ENCODE data around the gene G6PD.
"Not testable (repeated sequence)": the region's sequence is repeated elsewhere in the genome, so short reads cannot be mapped to it uniquely, and the experiment has no call there.

G6PD gene

DNA sequence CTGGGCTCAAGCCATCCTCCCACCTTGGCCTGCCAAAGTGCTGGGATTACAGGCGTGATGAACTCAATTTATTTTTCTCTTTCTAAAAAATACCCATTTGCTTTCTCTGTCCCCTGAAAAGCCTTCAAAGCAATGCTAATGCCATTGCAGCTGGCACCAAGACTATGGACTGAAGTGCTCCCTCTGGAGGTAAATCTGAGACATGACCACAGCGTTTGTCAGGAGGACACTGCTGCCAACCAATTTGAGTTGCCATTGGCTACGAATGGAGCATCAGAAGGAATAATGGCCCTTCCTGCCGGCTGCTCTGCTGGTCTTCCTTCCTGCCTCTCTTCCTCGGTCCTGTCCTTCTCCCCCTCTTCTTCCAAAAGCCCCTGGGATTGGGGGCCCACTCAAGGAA lies 28.4 kb upstream of the G6PD start:
- not testable (repeated sequence) for H3K4me3 ChIP-seq (ENCODE audit: low read depth, low read length); DNase-seq (ENCODE audit: low read depth)

DNA sequence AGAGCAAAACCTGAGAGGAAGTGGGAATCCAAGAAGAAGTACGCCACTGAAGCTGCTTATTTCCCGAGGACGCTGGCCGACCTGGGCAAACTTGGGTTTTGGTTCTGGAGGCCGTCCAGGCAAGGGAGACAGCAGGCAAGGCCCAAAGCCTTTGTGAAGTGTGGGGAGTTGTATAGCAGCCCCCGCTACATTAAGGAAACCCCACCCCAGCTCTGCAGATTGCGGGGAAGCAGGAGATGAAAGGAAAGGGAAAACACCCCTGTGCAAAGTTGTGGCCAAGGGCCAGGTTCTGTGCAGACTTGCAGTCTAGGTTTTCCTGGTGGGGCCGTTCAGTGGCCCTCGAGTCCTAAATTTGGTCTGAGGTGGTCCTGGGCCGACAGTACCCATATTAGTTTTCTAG lies 26.4 kb upstream of the G6PD start:
- DNase-seq (ENCODE audit: low read depth); H3K4me3 ChIP-seq (ENCODE audit: low read depth, low read length): not testable (repeated sequence)

DNA sequence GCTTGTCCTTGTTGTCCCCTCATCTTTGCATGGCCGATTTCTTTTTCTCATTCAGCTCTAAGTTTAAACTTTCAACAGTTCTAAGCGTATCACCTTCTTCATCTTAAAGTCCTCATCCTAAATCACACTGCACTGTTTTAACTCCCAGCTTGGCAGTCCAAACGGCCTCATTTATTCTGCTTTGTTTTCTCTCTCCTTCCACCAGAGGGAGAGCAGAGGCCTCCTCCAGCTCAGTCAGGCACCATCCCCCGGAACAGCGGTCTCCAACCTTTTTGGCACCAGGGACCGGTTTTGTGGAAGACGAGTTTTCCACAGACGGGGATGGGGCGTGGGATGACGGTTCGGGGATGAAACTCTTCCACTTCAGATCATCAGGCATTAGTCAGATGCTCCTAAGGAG lies 23.7 kb upstream of the G6PD start:
- not testable (repeated sequence) for DNase-seq (ENCODE audit: low read depth); H3K4me3 ChIP-seq (ENCODE audit: low read depth, low read length)

DNA sequence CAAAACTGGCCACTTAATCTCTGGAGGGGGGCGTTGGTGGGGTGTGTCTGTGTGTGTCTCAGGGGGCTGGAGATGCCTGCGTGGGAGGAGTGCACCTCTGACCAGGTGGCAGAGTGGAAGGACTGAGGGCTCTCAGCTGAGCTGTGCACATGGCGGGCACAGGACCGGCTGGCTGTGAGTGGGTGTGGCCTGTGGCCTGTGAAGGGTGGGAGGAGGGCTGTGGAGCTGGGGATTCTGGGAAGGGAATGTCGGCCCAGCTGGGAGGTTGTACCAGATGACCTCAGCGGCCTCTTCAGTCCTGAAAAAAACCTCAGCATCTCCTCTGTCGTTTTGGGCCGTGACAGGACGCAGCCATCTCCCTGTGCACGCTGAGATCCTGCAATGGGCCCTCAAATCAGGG lies 15.6 kb upstream of the G6PD start:
- DNase-seq (ENCODE audit: low read depth); H3K4me3 ChIP-seq (ENCODE audit: low read depth, low read length): not testable (repeated sequence)

DNA sequence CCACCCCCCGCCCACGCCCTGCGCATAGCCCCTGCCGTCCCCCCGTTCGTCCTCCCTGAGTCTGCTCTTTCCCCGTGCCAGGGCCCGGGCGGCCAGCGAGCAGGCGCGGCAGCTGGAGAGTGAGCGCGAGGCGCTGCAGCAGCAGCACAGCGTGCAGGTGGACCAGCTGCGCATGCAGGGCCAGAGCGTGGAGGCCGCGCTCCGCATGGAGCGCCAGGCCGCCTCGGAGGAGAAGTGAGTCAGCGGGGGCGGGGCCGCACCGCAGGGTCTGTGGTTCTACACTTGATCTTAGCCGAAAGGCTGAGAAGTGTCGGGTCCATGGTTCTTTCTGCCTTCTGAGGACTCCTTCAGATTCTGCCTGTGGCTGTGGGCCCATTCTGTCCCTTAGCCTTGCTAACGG lies 13.7 kb upstream of the G6PD start:
- H3K4me3 ChIP-seq (ENCODE audit: low read depth, low read length); DNase-seq (ENCODE audit: low read depth): not testable (repeated sequence)

DNA sequence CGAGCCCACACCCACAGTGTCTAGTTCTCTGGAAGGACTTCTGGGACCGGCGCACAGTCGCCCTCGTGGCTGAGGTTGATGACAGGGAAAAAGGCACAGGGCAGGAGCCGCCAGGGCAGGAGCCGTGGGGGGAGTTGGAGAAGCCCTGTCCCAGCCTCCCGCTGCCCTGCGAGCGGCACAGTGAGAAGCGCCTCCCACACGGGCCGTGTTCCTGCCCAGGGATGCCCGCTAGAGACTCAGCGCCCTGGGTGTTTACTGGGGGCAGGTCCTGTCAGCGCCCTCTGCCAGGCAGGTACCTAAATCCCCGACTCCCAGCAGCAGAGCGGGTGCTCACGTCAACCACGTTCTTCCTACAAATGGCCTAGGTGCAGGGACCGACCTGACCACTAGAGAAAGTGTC lies 12.2 kb upstream of the G6PD start:
- not testable (repeated sequence) for DNase-seq (ENCODE audit: low read depth); H3K4me3 ChIP-seq (ENCODE audit: low read depth, low read length)

DNA sequence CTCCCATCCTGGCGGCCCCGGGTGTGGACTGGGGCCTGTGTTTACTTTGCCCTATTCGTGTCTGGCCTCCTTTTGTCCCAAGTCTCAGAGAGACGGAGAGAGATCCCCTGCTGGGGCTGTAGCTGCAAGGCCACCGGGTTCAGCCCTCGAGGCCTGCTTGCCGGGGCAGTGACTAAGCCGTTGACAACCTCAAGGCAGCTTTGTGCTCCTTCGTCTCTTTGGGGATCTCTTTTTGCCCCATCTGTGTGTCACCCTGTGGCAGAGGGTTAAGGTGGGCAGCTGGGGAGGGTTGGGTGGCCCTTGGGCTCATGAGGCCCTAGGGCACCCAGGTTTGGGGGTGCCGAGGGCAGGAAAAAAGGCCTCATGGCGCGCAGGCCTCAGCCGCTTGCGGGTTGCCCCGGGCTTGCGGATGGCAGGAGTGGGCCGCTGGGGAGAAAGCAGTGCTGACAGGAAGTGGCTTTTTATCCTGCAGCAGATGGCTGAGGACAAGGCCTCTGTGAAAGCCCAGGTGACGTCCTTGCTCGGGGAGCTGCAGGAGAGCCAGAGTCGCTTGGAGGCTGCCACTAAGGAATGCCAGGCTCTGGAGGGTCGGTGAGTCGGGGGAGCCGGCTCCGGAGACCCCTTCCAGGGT lies 11.5 kb upstream of the G6PD start:
- DNase-seq (ENCODE audit: low read depth); H3K4me3 ChIP-seq (ENCODE audit: low read depth, low read length): not testable (repeated sequence)

DNA sequence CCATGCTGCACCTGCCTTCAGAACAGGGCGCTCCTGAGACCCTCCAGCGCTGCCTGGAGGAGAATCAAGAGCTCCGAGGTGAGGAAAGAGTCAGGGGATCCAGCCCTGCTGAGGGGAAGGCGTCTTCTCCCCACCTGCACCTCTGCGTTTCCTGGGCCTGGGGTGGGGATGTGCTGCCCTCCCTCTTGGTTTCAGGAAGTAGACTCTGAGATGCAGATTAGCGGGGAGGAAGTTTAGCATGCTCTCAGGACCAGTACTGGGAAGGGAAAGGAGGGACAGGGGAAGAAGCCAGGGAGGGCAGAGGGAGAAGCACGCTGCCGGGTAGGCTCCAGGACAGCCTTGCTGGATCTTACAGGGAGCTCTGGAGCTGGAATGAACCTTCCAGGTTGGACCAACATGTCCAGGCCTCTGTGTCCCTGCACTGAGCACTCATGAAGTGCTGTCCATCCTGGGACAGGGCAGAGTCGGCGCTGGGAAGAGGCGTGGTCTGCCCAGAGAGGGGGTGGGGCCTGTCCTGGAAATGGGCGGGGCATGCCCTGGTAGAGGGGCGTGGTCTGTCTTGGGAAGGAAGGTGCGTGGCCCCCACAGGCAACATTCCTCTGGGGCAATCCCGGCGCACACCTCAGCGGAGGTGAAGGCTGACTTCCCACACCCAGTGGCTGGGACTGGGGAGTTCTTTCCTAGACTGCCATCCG lies 5.6 kb upstream of the G6PD start:
- H3K4me3 ChIP-seq (ENCODE audit: low read depth, low read length); DNase-seq (ENCODE audit: low read depth): not testable (repeated sequence)

DNA sequence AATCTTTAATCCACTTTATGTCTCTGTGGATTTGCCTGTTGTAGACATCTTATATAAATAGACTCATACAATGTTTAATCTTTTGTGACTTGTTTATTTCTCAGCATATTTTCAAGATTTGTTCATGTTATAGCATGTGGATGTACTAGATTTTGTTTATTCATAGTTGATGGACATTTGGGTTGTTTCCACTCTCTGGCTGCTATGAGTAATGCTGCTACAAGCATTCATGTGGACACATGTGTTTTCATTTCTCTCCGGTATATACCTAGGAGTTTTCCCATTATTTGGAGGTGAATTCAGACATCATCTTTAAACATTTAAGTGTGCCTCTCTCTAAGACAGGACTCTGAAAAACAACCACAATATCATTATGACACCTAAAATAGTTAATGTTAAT lies 3.1 kb upstream of the G6PD start:
- TF ChIP-seq, protein P1, sequence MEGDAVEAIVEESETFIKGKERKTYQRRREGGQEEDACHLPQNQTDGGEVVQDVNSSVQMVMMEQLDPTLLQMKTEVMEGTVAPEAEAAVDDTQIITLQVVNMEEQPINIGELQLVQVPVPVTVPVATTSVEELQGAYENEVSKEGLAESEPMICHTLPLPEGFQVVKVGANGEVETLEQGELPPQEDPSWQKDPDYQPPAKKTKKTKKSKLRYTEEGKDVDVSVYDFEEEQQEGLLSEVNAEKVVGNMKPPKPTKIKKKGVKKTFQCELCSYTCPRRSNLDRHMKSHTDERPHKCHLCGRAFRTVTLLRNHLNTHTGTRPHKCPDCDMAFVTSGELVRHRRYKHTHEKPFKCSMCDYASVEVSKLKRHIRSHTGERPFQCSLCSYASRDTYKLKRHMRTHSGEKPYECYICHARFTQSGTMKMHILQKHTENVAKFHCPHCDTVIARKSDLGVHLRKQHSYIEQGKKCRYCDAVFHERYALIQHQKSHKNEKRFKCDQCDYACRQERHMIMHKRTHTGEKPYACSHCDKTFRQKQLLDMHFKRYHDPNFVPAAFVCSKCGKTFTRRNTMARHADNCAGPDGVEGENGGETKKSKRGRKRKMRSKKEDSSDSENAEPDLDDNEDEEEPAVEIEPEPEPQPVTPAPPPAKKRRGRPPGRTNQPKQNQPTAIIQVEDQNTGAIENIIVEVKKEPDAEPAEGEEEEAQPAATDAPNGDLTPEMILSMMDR (IDR thresholded peaks at IDR 0.05; ENCODE audit: low read depth, low read length), result no peak
- TF ChIP-seq MYC (IDR thresholded peaks at IDR 0.05; ENCODE audit: low read depth, low read length) (no peak), POLR2A (IDR thresholded peaks at IDR 0.05; ENCODE audit: extremely low read depth, insufficient read length) (no peak)
- TF ChIP-seq, protein P2, sequence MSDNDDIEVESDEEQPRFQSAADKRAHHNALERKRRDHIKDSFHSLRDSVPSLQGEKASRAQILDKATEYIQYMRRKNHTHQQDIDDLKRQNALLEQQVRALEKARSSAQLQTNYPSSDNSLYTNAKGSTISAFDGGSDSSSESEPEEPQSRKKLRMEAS (IDR thresholded peaks at IDR 0.05; ENCODE audit: low read depth, low read length), result no peak
- no peak for DNase-seq (ENCODE audit: low read depth)
- H3K4me3 ChIP-seq (ENCODE audit: low read depth, low read length), result no peak overlapping the region

DNA sequence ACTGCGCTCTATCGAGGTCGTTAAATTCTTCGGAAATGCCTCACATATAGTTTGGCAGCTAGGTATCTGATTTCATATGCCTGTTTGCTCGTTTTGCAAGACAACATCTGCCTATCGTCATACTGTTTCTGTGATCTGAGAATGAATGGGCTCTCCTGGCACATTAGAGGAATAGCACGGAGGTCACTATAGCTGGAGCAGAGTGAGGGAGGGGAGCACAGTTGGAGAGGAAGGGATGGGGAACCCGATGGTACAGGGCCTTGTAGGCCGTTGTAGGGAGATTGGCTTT lies 1.3 kb upstream of the G6PD start:
- peak overlapping the region; percentile 98 for H3K4me3 ChIP-seq (ENCODE audit: low read depth, low read length)
- DNase-seq (ENCODE audit: low read depth), result no peak
- TF ChIP-seq MYC (IDR thresholded peaks at IDR 0.05; ENCODE audit: low read depth, low read length), result no peak
- TF ChIP-seq POLR2A (IDR thresholded peaks at IDR 0.05; ENCODE audit: extremely low read depth, insufficient read length), result no peak
- TF ChIP-seq, protein P1 (IDR thresholded peaks at IDR 0.05; ENCODE audit: low read depth, low read length), result no peak
- TF ChIP-seq, protein P2 (IDR thresholded peaks at IDR 0.05; ENCODE audit: low read depth, low read length), result no peak
